Measurements from ENCODE around the gene RERG. TPM values are rescaled to one million over a fixed set of nuclear protein-coding genes. Genes with fewer than 3 reads are reported as not detected.

Gene RERG
- total RNA-seq, 1 donor, result not detected

DNA sequence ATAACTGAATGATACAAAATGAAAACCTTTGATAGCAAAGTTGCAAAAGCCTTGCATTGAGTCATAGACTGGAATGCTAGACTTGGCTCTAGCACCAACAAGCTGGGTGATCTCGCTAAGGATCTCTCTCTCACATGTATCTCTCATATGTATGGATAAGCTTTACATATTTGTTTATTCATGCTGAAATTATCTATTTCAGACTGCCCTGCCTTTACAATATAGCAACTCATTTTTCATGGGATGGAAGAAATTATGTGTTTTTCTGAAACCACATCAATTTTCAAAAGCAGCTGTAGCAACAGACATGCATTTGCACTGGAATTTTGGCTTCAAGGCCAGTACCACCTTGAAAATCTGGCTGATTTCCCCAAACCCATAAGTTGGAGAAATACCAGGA lies 11.4 kb downstream of the RERG start:
- TF ChIP-seq, protein P1, sequence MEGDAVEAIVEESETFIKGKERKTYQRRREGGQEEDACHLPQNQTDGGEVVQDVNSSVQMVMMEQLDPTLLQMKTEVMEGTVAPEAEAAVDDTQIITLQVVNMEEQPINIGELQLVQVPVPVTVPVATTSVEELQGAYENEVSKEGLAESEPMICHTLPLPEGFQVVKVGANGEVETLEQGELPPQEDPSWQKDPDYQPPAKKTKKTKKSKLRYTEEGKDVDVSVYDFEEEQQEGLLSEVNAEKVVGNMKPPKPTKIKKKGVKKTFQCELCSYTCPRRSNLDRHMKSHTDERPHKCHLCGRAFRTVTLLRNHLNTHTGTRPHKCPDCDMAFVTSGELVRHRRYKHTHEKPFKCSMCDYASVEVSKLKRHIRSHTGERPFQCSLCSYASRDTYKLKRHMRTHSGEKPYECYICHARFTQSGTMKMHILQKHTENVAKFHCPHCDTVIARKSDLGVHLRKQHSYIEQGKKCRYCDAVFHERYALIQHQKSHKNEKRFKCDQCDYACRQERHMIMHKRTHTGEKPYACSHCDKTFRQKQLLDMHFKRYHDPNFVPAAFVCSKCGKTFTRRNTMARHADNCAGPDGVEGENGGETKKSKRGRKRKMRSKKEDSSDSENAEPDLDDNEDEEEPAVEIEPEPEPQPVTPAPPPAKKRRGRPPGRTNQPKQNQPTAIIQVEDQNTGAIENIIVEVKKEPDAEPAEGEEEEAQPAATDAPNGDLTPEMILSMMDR (IDR thresholded peaks at IDR 0.05; ENCODE audit: insufficient read depth, low read length), result no peak
- peak; percentile 80 for DNase-seq (ENCODE audit: low read depth)
- H3K4me3 ChIP-seq (ENCODE audit: low read depth, low read length), result no peak overlapping the region

DNA sequence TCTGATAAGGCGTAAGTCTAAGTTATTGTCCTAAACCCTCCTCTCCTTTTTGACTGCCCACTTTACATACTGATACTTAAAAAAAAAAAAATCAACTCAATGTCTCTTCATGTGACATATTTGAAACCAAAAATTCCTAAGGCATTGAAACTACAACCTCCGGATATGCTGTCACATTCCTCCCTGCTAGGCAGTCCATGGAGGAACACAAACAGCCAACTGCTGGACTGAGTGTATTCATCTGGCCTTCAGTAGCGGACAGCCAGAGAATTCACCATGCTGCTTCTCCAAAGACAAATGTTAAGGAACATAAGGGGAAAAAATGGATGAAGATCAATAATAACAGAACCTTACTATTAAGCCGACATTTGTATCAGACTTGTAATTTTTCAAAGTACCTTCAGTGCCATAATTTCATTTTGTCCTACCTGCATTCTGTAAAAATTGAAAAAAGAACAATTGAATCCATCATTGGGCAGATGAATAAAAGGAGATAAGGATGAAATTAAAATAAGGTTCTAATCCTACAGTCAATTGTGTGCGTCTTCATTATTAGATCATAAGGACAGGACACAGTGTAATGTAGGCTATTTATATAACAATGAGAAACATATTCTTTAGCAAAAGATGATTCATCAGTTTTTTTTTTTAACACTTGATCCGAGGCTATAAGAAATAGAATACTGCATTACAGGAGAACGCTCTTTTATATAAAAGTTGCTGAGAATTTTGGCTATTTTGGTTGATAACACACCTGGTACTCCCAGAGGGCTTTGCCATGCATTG lies 12.2 kb downstream of the RERG start:
- no peak overlapping the region for H3K4me3 ChIP-seq (ENCODE audit: low read depth, low read length)
- TF ChIP-seq, protein P1 (IDR thresholded peaks at IDR 0.05; ENCODE audit: insufficient read depth, low read length), result no peak

DNA sequence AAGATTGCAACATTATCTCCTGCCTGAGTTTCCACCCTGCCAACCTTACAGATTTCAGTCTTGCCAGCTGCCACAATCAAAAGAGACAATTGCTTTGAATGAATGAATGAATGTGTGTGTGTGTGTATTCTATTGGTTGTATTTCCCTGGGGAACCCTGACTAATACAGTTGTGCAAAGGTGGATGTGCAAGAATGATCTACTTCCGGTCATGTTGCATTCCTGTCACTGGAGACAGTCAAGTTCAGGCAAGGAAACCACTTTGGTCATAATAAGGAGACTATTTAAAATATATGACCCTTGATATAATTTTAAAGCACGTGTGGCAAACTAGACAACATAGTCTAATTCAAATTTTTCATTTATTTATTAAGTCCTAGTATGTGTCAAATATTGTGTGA lies 13.1 kb downstream of the RERG start:
- peak; percentile 34 for DNase-seq (ENCODE audit: low read depth)
- H3K4me3 ChIP-seq (ENCODE audit: low read depth, low read length), result no peak overlapping the region
- TF ChIP-seq, protein P1 (IDR thresholded peaks at IDR 0.05; ENCODE audit: insufficient read depth, low read length), result peak; percentile 41

More for the DNA sequence above, 12.2 kb downstream of the RERG start:
- peak; percentile 7 for DNase-seq (ENCODE audit: low read depth)

GRCh38 chr12:15206831-15207389 lies 14.3 kb downstream of the RERG start:
- DNase-seq (ENCODE audit: low read depth), result no peak
- TF ChIP-seq, protein P1 (IDR thresholded peaks at IDR 0.05; ENCODE audit: insufficient read depth, low read length), result no peak
- H3K4me3 ChIP-seq (ENCODE audit: low read depth, low read length), result no peak overlapping the region

GRCh38 chr12:15206338-15206737 lies 14.9 kb downstream of the RERG start:
- TF ChIP-seq, protein P1 (IDR thresholded peaks at IDR 0.05; ENCODE audit: insufficient read depth, low read length), result no peak
- no peak for DNase-seq (ENCODE audit: low read depth)
- H3K4me3 ChIP-seq (ENCODE audit: low read depth, low read length), result no peak overlapping the region

- TF ChIP-seq, protein P1 (IDR thresholded peaks at IDR 0.05; ENCODE audit: insufficient read depth, low read length), result no peak
- peak; percentile 15 for DNase-seq (ENCODE audit: low read depth)
- H3K4me3 ChIP-seq (ENCODE audit: low read depth, low read length), result no peak overlapping the region
These were observed 15.7 kb downstream of the RERG start for GRCh38 chr12:15205341-15206010.

Data from fibroblast of the aortic adventitia (primary cell).